HCT116 (cell line): ENCODE data around the gene MRGPRE. TPM values are rescaled to one million over a fixed set of nuclear protein-coding genes. Genes with fewer than 3 reads are reported as not detected.

ENCODE experiments used
- ATAC-seq: fragments of 200-7000 bp; cut with Tn5 transposase; 2 replicates; pipeline ENCODE4 v1.9.1; 2020; ENCODE audit warnings: mild to moderate bottlenecking, moderate library complexity
- BruUV-seq: library from RNA; stranded (reverse); fragments of 400-500 nt; replicated peaks from 2 replicates; lab custom pipeline; 2021; lab: Mats Ljungman, UMichigan
- CTCF ChIA-PET: fragments of 300-600 bp; sonication (Branson Sonifier 250); formaldehyde crosslinking; loops from one replicate; lab custom pipeline; 2021; ENCODE audit warnings: antibody characterized with exemption; lab: Charles Lee
- POLR2A ChIA-PET: fragments of 300-600, 350-600 bp; sonication (Branson Sonifier 250); formaldehyde crosslinking; loops from one replicate; lab custom pipeline; 2021; ENCODE audit warnings: antibody characterized with exemption; lab: Charles Lee
- RAD21 ChIA-PET, 2 experiments: fragments of 300-600 bp; sonication (Branson Sonifier 250); formaldehyde crosslinking; loops; one replicate each; lab custom pipeline; 2023; ENCODE audit warnings: low total read pairs in 2 of 2; ENCODE audit not compliant: uncharacterized antibody in 2 of 2, unreplicated experiment in 2 of 2, low non-redundant PET in 1 of 2; lab: Charles Lee
- DNase-seq: peaks from one replicate; pipeline ENCODE4 v3.0.0-alpha.2; 2010; ENCODE audit warnings: low read depth, low spot score
- H2AFZ ChIP-seq: fragments of 200-600 bp; shearing (Covaris generic), sonication (generic); 2 replicates; pipeline ENCODE4 v1.6.1; 2017; ENCODE audit warnings: low read depth, mixed run types, mixed read lengths, antibody characterized with exemption, low read length; ENCODE audit not compliant: poor library complexity, severe bottlenecking
- H3K27ac ChIP-seq: 2 replicates; pipeline ENCODE4 v1.5.1; 2012; ENCODE audit warnings: low read depth, low read length
- H3K27me3 ChIP-seq: fragments of 200-600 bp; sonication (generic); 2 replicates; pipeline ENCODE4 v1.6.1; 2016; ENCODE audit warnings: mixed run types, low read length, mixed read lengths; ENCODE audit not compliant: insufficient read depth
- H3K36me3 ChIP-seq, 2 experiments: fragments of 200-500 bp in 1 of 2; fragments of 200-600 bp in 1 of 2; sonication (Bioruptor generic) in 1 of 2; sonication (generic) in 1 of 2; 2 replicates each; pipeline versions ENCODE4 v1.5.1 to v1.6.1; 2014 to 2016; ENCODE audit warnings: low read length in 2 of 2, inconsistent platforms in 1 of 2, mixed read lengths in 1 of 2, mixed run types in 1 of 2; ENCODE audit not compliant: insufficient read depth in 2 of 2, control insufficient read depth in 1 of 2
- H3K4me1 ChIP-seq, 2 experiments: fragments of 200-600 bp in 1 of 2; sonication (generic) in 1 of 2; 2 replicates each; pipeline versions ENCODE4 v1.5.1 to v1.6.1; 2012 to 2017; ENCODE audit warnings: low read length in 2 of 2, inconsistent platforms in 1 of 2, mild to moderate bottlenecking in 1 of 2, mixed read lengths in 1 of 2, mixed run types in 1 of 2, moderate library complexity in 1 of 2; ENCODE audit not compliant: insufficient read depth in 2 of 2, control insufficient read depth in 1 of 2
- H3K4me2 ChIP-seq: fragments of 200-600 bp; sonication (generic); 2 replicates; pipeline ENCODE4 v1.6.1; 2017; ENCODE audit warnings: mixed run types, low read length, mixed read lengths
- H3K4me3 ChIP-seq, 2 experiments: fragments of 200-600 bp in 1 of 2; sonication (generic) in 1 of 2; replicated peaks in 1 of 2; 2 replicates each; pipeline ENCODE4 v1.5.1; 2011 to 2016; ENCODE audit warnings: low read length in 2 of 2, control low read depth in 1 of 2, low read depth in 1 of 2, mild to moderate bottlenecking in 1 of 2, mixed read lengths in 1 of 2, mixed run types in 1 of 2
- H3K79me2 ChIP-seq: fragments of 200-600 bp; sonication (generic); 2 replicates; pipeline ENCODE4 v1.6.1; 2017; ENCODE audit warnings: mild to moderate bottlenecking, mixed run types, low read length, moderate library complexity, mixed read lengths; ENCODE audit not compliant: insufficient read depth
- H3K9ac ChIP-seq: fragments of 200-600 bp; sonication (generic); 2 replicates; pipeline ENCODE4 v1.6.1; 2016; ENCODE audit warnings: low read length, mixed read lengths
- H3K9me2 ChIP-seq: fragments of 200-600 bp; sonication (generic), shearing (Covaris generic); 2 replicates; pipeline ENCODE4 v1.6.1; 2017; ENCODE audit warnings: mixed run types, mild to moderate bottlenecking, moderate library complexity; ENCODE audit not compliant: insufficient read depth
- H3K9me3 ChIP-seq, 2 experiments: fragments of 200-500 bp in 1 of 2; fragments of 200-600 bp in 1 of 2; sonication (Bioruptor generic) in 1 of 2; sonication (generic) in 1 of 2; 2 replicates each; pipeline ENCODE4 v1.6.1; 2014 to 2017; ENCODE audit warnings: low read length in 2 of 2, mixed read lengths in 2 of 2, inconsistent platforms in 1 of 2, low read depth in 1 of 2, mild to moderate bottlenecking in 1 of 2, mixed run types in 1 of 2, moderate library complexity in 1 of 2; ENCODE audit not compliant: control insufficient read depth in 1 of 2, insufficient read depth in 1 of 2
- H4K20me1 ChIP-seq: fragments of 200-600 bp; sonication (generic), shearing (Covaris generic); 2 replicates; pipeline ENCODE4 v1.6.1; 2017; ENCODE audit warnings: mixed run types, mild to moderate bottlenecking, moderate library complexity; ENCODE audit not compliant: insufficient read depth
- CEBPB ChIP-seq: IDR thresholded peaks from 2 replicates; pipeline ENCODE4 v1.6.1; 2012; ENCODE audit warnings: low read depth
- EZH2phosphoT487 ChIP-seq: fragments of 200-600 bp; IDR thresholded peaks from 2 replicates; pipeline ENCODE4 v1.6.1; 2018; ENCODE audit warnings: antibody characterized with exemption, borderline replicate concordance
- JUND ChIP-seq: IDR thresholded peaks from 2 replicates; pipeline ENCODE4 v1.6.1; 2012
- MAX ChIP-seq: IDR thresholded peaks from 2 replicates; pipeline ENCODE4 v1.6.1; 2012
- POLR2AphosphoS5 ChIP-seq: IDR thresholded peaks from 2 replicates; pipeline ENCODE4 v1.6.1; 2011; ENCODE audit warnings: mild to moderate bottlenecking, low read depth, low read length, moderate library complexity
- RAD21 ChIP-seq: IDR thresholded peaks from 2 replicates; pipeline ENCODE4 v1.6.1; 2012; ENCODE audit warnings: low read depth, mild to moderate bottlenecking
- SRF ChIP-seq: IDR thresholded peaks from 2 replicates; pipeline ENCODE4 v1.6.1; 2012; ENCODE audit warnings: low read depth
- YY1 ChIP-seq: IDR thresholded peaks from 2 replicates; pipeline ENCODE4 v1.6.1; 2011; ENCODE audit warnings: low read length, low read depth, moderate library complexity, mild to moderate bottlenecking; ENCODE audit not compliant: insufficient replicate concordance; ENCODE audit errors: extremely low read depth
- intact Hi-C: fragments of 100-400 bp; cut with micrococcal nuclease; formaldehyde crosslinking; loops from 2 replicates; pipeline ENCODE4 v1.10.0; 2022
- total RNA-seq: library from RNA; stranded (reverse); gene quantifications from one replicate; pipeline ENCODE4 v1.2.1, GENCODE V29; 2021; ENCODE audit not compliant: unreplicated experiment
- TF ChIP-seq, protein P1 (sequence below): IDR thresholded peaks from 2 replicates; pipeline ENCODE4 v1.6.1; 2012

Gene MRGPRE
- total RNA-seq, 1 experiment from 2014 or later: not detected

DNA sequence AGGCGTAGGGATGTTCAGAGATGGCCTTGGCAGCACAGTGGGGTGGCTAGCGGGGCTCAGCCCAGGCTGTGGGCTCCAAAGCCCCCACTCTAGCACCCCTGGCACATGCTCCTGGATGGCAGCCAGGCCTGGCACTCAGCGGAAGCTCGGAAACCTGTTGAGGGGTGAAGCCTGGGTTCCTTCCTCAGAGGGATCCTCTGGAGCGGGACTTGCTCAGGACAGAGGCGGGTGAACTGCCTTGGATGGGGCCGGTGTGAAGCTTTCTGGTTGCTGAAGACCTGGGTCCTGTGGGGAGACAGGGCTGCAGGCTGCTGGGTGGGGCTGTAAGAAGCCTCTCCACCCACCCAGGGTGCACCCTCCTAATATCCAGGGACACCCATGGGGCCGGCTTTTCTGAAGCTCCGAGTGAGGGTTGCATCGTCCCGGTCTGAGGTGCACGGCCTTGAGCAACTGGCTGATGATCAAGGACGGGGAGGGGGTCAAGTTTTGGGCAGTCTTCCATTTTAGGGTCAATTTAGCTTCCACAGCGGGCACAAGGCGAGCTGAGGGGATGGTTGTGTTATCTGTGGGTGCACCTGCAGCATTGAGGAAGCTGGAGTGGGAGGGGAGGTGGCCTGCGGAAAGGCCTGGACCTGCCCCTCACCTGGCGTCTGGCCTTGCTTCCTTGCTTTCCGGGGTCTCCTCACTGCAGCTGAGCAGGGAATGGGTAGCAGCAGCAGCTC, 5.2 kb downstream of the MRGPRE start:
- ChIA-PET CTCF (no interaction called here), RAD21 (no interaction called here), POLR2A (no interaction called here)
- DNase-seq (no peak), ATAC-seq (no peak)
- no peak overlapping the region for H3K4me2 ChIP-seq
- H2AFZ ChIP-seq: no peak overlapping the region
- no peaks in the 10 kb centered on the region for H3K36me3 ChIP-seq
- TF ChIP-seq EZH2phosphoT487 (no peak), JUND (no peak), MAX (no peak), CEBPB (no peak), SRF (no peak), POLR2AphosphoS5 (no peak), RAD21 (no peak), YY1 (no peak)
- TF ChIP-seq, protein P1, sequence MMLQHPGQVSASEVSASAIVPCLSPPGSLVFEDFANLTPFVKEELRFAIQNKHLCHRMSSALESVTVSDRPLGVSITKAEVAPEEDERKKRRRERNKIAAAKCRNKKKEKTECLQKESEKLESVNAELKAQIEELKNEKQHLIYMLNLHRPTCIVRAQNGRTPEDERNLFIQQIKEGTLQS: no peak
- no peaks in the 10 kb centered on the region for H4K20me1 ChIP-seq
- H3K9me3 ChIP-seq: no peaks in the 10 kb centered on the region
- H3K9me2 ChIP-seq: no peaks in the 10 kb centered on the region
- H3K4me1 ChIP-seq: no peaks in the 10 kb centered on the region
- H3K9ac ChIP-seq: no peak overlapping the region
- H3K27ac ChIP-seq: no peak overlapping the region
- intact Hi-C loops: no loop called here
- H3K4me3 ChIP-seq: no peak overlapping the region
- BruUV-seq: no TSS peak
- H3K27me3 ChIP-seq: no peaks in the 10 kb centered on the region
- no peaks in the 10 kb centered on the region for H3K79me2 ChIP-seq
